HFF-Myc (cell line): ENCODE results near the gene ANAPC2.

Experiments
- DNase-seq: peaks from one replicate; pipeline ENCODE4 v3.0.0-alpha.2; 2011; ENCODE audit warnings: low read depth; ENCODE audit errors: extremely low read depth
- H3K4me3 ChIP-seq: replicated peaks from 2 replicates; pipeline ENCODE4 v1.5.1; 2011; ENCODE audit warnings: low read depth, mild to moderate bottlenecking, control low read depth, low read length
- CTCF ChIP-seq: IDR thresholded peaks from 2 replicates; pipeline ENCODE4 v1.5.1; 2012; ENCODE audit warnings: mild to moderate bottlenecking, low read depth, low read length, control low read depth; ENCODE audit errors: missing control alignments

Gene ANAPC2

GRCh38 chr9:137212520-137212919, 24.2 kb upstream of the ANAPC2 start:
- no peak for DNase-seq
- H3K4me3 ChIP-seq, result no peak overlapping the region
- TF ChIP-seq CTCF, result no peak

- no peak for DNase-seq
- no peak overlapping the region for H3K4me3 ChIP-seq
- TF ChIP-seq CTCF, result no peak
Measured at GRCh38 chr9:137211532-137211931, 23.2 kb upstream of the ANAPC2 start.

DNA sequence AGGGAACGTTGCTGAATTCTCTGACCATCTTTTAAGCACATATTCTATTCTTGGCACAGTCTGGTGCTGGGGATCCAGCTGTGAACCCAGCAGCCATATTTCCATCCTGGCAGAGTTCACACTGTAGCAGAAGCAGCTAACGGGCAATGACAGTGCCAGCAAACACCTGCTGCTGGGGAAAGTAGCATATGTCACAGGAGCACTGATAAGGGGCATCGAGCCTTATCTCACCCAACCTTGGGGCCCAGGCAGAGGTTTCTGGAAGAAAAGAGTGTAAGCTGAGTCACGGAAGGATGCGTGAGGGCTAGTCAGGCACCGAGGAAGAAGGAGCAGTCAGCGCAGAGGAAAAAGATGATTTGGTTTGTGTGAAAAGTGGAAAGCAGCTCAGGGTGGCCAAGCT, 18.2 kb upstream of the ANAPC2 start:
- TF ChIP-seq CTCF, result no peak
- H3K4me3 ChIP-seq, result peak overlapping the region; percentile 67
- DNase-seq, result no peak

- peak; percentile 32 for DNase-seq
- no peak for TF ChIP-seq CTCF
- H3K4me3 ChIP-seq, result peak within 1 kb of the TSS; percentile 67
Measured at GRCh38 chr9:137205126-137206069, 17.0 kb upstream of the ANAPC2 start, which contains the start of the genes NDOR1 and TMEM203. TSS of gene NDOR1 (plus strand) at chr9:137205700. CDS start at chr9:137205778, 78 bp downstream. TSS of gene TMEM203 (minus strand) at chr9:137205648. CDS start at chr9:137205414, 234 bp downstream.

- no peak for DNase-seq
- peak overlapping the region; percentile 67 for H3K4me3 ChIP-seq
- TF ChIP-seq CTCF, result no peak
Measured at GRCh38 chr9:137204731-137205125, 16.4 kb upstream of the ANAPC2 start.

- no peak overlapping the region for H3K4me3 ChIP-seq
- no peak for DNase-seq
- no peak for TF ChIP-seq CTCF
Measured at GRCh38 chr9:137202966-137203365, 14.6 kb upstream of the ANAPC2 start.
